ENCODE results near the gene RNU5B-1.

The RNU5B-1 gene

GRCh38 chr15:65264863-65265430 lies 39.5 kb upstream of the RNU5B-1 start:
- TF ChIP-seq, protein P1, sequence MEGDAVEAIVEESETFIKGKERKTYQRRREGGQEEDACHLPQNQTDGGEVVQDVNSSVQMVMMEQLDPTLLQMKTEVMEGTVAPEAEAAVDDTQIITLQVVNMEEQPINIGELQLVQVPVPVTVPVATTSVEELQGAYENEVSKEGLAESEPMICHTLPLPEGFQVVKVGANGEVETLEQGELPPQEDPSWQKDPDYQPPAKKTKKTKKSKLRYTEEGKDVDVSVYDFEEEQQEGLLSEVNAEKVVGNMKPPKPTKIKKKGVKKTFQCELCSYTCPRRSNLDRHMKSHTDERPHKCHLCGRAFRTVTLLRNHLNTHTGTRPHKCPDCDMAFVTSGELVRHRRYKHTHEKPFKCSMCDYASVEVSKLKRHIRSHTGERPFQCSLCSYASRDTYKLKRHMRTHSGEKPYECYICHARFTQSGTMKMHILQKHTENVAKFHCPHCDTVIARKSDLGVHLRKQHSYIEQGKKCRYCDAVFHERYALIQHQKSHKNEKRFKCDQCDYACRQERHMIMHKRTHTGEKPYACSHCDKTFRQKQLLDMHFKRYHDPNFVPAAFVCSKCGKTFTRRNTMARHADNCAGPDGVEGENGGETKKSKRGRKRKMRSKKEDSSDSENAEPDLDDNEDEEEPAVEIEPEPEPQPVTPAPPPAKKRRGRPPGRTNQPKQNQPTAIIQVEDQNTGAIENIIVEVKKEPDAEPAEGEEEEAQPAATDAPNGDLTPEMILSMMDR (IDR thresholded peaks at IDR 0.05) = no peak

DNA sequence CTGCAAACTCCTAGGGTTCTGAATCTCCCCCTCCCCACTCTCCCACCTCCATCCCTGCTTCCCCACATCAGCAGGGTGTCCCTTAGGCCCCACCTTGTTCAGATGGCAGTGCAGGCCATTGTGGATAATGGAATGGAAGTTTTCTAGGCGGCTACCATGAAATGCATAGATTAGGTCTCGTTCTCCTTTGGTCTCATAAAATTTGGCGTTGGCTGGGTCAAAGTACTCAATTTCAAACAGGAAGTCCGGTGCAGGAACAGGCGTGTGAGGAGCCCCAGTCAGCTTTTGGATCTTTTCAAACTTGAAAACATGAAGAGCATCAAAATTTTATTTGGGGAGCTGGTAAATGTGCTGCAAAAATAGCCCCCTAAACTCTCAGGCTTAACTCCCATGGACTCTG lies 38.0 kb upstream of the RNU5B-1 start:
- TF ChIP-seq, protein P1 (IDR thresholded peaks at IDR 0.05) = no peak

DNA sequence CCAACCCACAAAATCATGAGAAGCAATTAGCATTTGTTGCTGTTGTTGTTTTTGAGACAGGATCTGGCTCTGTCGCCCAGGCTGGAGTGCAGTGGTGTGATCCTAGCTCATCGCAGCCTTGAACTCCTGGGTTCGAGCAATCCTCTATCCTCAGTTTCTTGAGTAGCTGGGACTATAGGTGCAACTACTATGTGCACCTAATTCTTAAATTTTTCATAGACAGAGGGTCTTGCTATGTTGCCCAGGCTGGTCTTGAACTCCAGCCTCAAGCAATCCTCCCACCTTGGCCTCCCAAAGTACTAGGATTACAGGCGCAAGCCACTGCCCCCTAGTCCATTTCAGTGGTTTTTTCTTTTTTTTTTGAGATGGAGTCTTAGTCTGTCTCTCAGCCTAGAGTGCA lies 36.1 kb upstream of the RNU5B-1 start:
- TF ChIP-seq, protein P1 (IDR thresholded peaks at IDR 0.05) = no peak

DNA sequence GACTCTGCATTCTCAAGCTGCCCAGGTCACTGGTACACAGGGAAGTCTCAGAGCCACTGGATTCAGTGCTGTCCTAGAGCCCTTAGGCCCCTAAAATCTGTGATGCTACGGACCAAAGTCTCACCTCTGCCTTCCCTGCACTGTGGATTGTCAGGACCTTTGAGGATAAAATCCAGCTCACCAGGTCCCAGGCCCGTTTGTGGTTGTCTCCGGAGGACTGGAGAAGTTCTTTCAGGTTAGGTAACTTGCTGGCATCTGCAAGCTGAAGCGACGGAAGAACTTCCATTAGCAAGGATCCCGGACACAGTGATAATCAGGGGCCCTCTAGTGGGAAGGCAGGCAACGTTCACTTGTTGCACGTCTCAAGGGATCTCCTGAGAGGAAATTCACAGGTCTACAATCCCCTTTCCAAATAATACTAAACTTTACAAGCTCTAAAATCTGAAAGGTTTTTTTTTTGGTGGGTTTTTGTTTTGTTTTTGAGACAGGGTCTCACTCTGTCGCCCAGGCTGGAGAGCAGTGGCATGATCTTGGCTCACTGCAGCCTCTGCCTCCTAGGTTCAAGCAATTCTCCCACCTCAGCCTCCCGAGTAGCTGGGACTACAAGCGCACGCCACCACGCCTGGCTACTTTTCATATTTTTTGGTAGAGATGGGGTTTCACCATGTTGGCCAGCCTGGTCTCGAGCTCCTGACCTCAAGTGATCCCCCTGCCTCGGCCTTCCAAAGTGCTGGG lies 33.5 kb upstream of the RNU5B-1 start:
- TF ChIP-seq, protein P1 (IDR thresholded peaks at IDR 0.05) = peak; percentile 81

GRCh38 chr15:65275104-65275727 lies 29.3 kb upstream of the RNU5B-1 start:
- TF ChIP-seq, protein P1 (IDR thresholded peaks at IDR 0.05) = no peak

- TF ChIP-seq, protein P1 (IDR thresholded peaks at IDR 0.05) = no peak
These were observed 28.8 kb upstream of the RNU5B-1 start for GRCh38 chr15:65275728-65276126.

DNA sequence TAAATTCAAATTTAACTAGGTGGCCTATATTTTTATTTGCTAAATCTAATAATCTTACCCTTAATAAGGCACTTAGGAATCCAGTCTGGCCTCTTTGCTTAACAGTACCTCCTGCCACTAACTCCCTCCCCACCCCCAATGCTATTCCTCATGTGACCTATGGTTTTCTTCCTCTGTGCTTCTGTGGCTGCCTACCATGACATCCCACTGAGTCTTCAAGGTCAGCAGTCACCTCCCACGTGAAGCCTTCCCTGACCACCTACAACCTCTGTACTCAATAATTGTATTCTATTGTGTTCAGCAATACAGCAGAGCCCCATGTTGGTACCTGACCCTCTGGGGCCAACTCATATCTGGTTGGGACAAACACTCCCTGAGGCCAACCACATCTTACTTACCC lies 27.5 kb upstream of the RNU5B-1 start:
- TF ChIP-seq, protein P1 (IDR thresholded peaks at IDR 0.05) = no peak
